ENCODE measurements around the gene FRMD6. TPM values are rescaled to one million over a fixed set of nuclear protein-coding genes. Genes with fewer than 3 reads are reported as not detected.
A peak's percentile ranks its signal among the peaks of the same experiment; 100 is the strongest.

FRMD6 gene
- total RNA-seq, 6 donors from 2014 or later, result 4.9 to 21.0 (median 10.5) TPM

- ATAC-seq (ENCODE audit: low FRiP score in 2 of 2), result no peak
- 86 to 95% methylated on average over 4 of the region's 4 CpGs for WGBS, 2 donors
These were observed 15.1 kb downstream of the FRMD6 start for GRCh38 chr14:51666826-51667225.

GRCh38 chr14:51668870-51669269 lies 17.2 kb downstream of the FRMD6 start:
- 91 to 97% methylated on average over 2 of the region's 2 CpGs for WGBS, 2 donors

More at GRCh38 chr14:51666826-51667225, 15.1 kb downstream of the FRMD6 start:
- Histone ChIP-seq H3K27ac (no peak overlapping the region), H3K36me3 (no peaks in the 10 kb centered on the region), H3K27me3 (no peaks in the 10 kb centered on the region), H3K9me3 (no peaks in the 10 kb centered on the region), H3K4me3 (no peak overlapping the region), H3K4me1 (no peaks in the 10 kb centered on the region)
- TF ChIP-seq POLR2A (IDR thresholded peaks at IDR 0.05), result no peak
- no peak for TF ChIP-seq EP300 (IDR thresholded peaks at IDR 0.05)
- no peak for TF ChIP-seq CTCF (IDR thresholded peaks at IDR 0.05)
- no peak for TF ChIP-seq POLR2AphosphoS5 (IDR thresholded peaks at IDR 0.05)
- no peak for DNase-seq

DNA sequence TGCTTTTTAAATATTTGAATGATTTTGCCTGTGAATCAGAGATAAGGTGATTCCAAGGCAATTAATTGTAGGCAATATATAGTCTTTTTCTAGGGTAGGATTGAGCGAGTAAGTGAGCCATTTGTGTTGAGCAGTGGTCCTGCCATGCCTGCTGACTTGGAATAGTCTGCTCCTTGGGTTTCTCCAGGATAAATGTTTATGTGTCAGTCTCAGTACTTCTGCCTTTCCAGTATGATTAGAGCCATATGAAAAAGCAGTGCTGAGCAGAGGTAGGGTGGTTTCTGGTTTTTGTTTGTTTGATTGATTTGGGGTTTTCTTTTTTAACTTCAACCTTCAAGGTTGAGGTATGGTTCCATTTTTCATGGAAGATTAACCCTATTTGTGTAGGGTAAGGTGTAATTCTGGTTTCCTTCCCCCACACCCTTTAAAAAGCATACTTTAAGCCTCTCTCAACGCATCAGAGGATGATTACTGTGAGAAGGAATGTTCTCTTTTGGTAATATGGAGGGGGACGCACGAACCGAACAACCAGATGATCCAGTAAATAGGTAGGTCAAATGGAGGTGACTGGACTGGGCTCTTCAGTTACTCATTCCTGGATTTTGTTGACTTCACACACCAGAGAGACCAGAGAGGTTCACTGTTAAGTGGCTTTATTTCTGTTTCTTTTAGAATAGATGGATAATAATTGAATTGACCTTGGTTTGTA lies 22.7 kb downstream of the FRMD6 start:
- no peak overlapping the region for H3K27ac ChIP-seq
- ATAC-seq (ENCODE audit: low FRiP score in 2 of 2) (no peak), DNase-seq (no peak)
- no peaks in the 10 kb centered on the region for H3K27me3 ChIP-seq
- H3K9me3 ChIP-seq, result no peaks in the 10 kb centered on the region
- no peak overlapping the region for H3K4me3 ChIP-seq
- WGBS, 2 donors, result 91 to 94% methylated on average over 5 of the region's 5 CpGs
- H3K36me3 ChIP-seq, result no peaks in the 10 kb centered on the region
- H3K4me1 ChIP-seq, result no peaks in the 10 kb centered on the region
- TF ChIP-seq POLR2AphosphoS5 (IDR thresholded peaks at IDR 0.05) (no peak), EP300 (IDR thresholded peaks at IDR 0.05) (no peak), CTCF (IDR thresholded peaks at IDR 0.05) (no peak), POLR2A (IDR thresholded peaks at IDR 0.05) (no peak)

More at GRCh38 chr14:51668870-51669269, 17.2 kb downstream of the FRMD6 start:
- Histone ChIP-seq H3K36me3 (no peaks in the 10 kb centered on the region), H3K27ac (no peak overlapping the region), H3K4me3 (no peak overlapping the region), H3K27me3 (no peaks in the 10 kb centered on the region), H3K9me3 (no peaks in the 10 kb centered on the region), H3K4me1 (no peaks in the 10 kb centered on the region)
- TF ChIP-seq POLR2A (IDR thresholded peaks at IDR 0.05) (no peak), CTCF (IDR thresholded peaks at IDR 0.05) (no peak), EP300 (IDR thresholded peaks at IDR 0.05) (no peak), POLR2AphosphoS5 (IDR thresholded peaks at IDR 0.05) (no peak)
- DNase-seq (no peak), ATAC-seq (ENCODE audit: low FRiP score in 2 of 2) (no peak)

DNA sequence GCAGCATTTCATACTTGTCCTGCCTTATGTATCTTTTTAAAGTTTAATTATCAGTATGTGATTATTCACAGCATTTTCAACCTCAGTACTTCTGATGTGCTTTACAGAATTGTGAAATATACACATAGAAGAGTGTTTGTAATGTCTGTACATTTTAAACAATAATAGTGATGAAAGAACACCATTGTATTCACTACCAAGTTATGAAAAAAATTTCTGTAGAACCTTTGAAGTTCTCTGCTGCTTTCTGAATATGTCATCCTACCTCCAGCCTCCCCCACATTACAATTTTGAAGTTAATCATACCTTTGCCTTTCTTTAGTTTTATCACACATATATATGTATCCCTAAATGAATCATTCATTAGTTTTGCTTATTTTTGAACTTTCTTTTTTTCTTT lies 24.8 kb downstream of the FRMD6 start:
- no peaks in the 10 kb centered on the region for H3K9me3 ChIP-seq
- H3K4me1 ChIP-seq, result no peaks in the 10 kb centered on the region
- H3K27ac ChIP-seq, result no peak overlapping the region
- no peak for DNase-seq
- no peaks in the 10 kb centered on the region for H3K27me3 ChIP-seq
- no peaks in the 10 kb centered on the region for H3K36me3 ChIP-seq
- TF ChIP-seq POLR2A (IDR thresholded peaks at IDR 0.05) (no peak), EP300 (IDR thresholded peaks at IDR 0.05) (no peak), CTCF (IDR thresholded peaks at IDR 0.05) (no peak), POLR2AphosphoS5 (IDR thresholded peaks at IDR 0.05) (no peak)
- no peak overlapping the region for H3K4me3 ChIP-seq
- no peak for ATAC-seq (ENCODE audit: low FRiP score in 2 of 2)

- Histone ChIP-seq H3K4me3 (no peak overlapping the region), H3K9me3 (no peaks in the 10 kb centered on the region), H3K36me3 (no peaks in the 10 kb centered on the region), H3K27me3 (no peaks in the 10 kb centered on the region), H3K4me1 (no peaks in the 10 kb centered on the region), H3K27ac (no peak overlapping the region)
- WGBS, 2 donors, result 72 to 80% methylated on average over 1 of the region's 1 CpG
- DNase-seq (no peak), ATAC-seq (ENCODE audit: low FRiP score in 2 of 2) (peak in 1 of 2 donors; percentile 72)
- TF ChIP-seq POLR2AphosphoS5 (IDR thresholded peaks at IDR 0.05), result no peak
- no peak for TF ChIP-seq EP300 (IDR thresholded peaks at IDR 0.05)
- TF ChIP-seq POLR2A (IDR thresholded peaks at IDR 0.05), result no peak
- TF ChIP-seq CTCF (IDR thresholded peaks at IDR 0.05), result no peak
These were observed 25.6 kb downstream of the FRMD6 start for GRCh38 chr14:51677266-51677665.

All from upper lobe of left lung (tissue), 6 donors.